Right renal cortex interstitium (tissue), 3 donors: ENCODE data around the gene REV1. TPM values are rescaled to one million over a fixed set of nuclear protein-coding genes. Genes with fewer than 3 reads are reported as not detected.
"Not testable (repeated sequence)": the region's sequence is repeated elsewhere in the genome, so short reads cannot be mapped to it uniquely, and the experiment has no call there.

ENCODE experiments used
- DNase-seq, 3 donors: peaks; one replicate each; pipeline ENCODE4 v3.0.0-alpha.2; 2013; ENCODE audit warnings: low read depth in 3 of 3, low spot score in 2 of 3
- polyA plus RNA-seq, 3 donors: library from polyadenylated mRNA; unstranded; fragments of 120-200 nt; gene quantifications; one replicate each; pipeline ENCODE4 v1.2.1, GENCODE V29; 2013; ENCODE audit not compliant: insufficient read length in 3 of 3

Gene REV1
- polyA plus RNA-seq, 3 donors = 48.5 to 57.5 (median 55.4) TPM

- not testable (repeated sequence) for DNase-seq
These were observed 121.0 kb downstream of the REV1 start for GRCh38 chr2:99368854-99369253.

- DNase-seq = no peak
These were observed 124.2 kb downstream of the REV1 start for GRCh38 chr2:99365661-99366060.

- no peak for DNase-seq
These were observed 133.0 kb downstream of the REV1 start for GRCh38 chr2:99356853-99357252.

GRCh38 chr2:99354825-99355224, 135.0 kb downstream of the REV1 start:
- not testable (repeated sequence) for DNase-seq

GRCh38 chr2:99354070-99354469, 135.7 kb downstream of the REV1 start:
- no peak for DNase-seq

Other genes with a start within 250 kb of the REV1 start
- under 1 TPM; 0.19 to 0.33 (median 0.24) TPM for gene LYG2, start 234.4 kb downstream of the REV1 start, polyA plus RNA-seq
- gene LYG1, start 188.8 kb downstream of the REV1 start, polyA plus RNA-seq = 1 to 10 TPM; 3.1 to 4.1 (median 4.0) TPM
- gene TXNDC9, start 153.7 kb downstream of the REV1 start, polyA plus RNA-seq = 10 to 100 TPM; 47.4 to 54.5 (median 51.0) TPM
- 10 to 100 TPM; 70.0 to 80.8 (median 72.2) TPM for gene EIF5B, start 152.6 kb downstream of the REV1 start, polyA plus RNA-seq